HG03135 (cell line): ENCODE results near the gene NIPAL4.

Experiments
- ATAC-seq: cut with Tn5 transposase; IDR thresholded peaks from one replicate; pipeline ENCODE4 v1.9.1; 2021; ENCODE audit warnings: mild to moderate bottlenecking, moderate library complexity; ENCODE audit not compliant: unreplicated experiment

The NIPAL4 gene

DNA sequence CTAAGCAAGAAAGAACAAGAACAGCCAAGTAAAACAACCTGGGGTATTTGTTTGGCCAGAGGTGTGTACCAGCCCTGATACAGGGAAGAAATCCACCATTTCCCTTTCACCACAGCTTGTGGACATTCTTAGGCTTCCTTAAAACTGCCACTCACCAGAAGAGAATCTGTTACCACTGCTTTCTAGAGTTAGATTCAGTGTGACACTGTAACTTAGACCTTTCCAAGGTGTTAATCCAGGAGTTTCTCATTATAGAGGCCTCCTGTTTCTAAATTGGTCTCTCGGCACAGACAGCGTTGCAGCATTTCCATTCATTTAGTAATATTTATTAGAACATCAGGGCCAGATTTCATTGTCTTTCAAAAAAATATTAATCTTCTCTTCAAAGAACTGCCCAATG lies 55.0 kb downstream of the NIPAL4 start:
- ATAC-seq = no peak

DNA sequence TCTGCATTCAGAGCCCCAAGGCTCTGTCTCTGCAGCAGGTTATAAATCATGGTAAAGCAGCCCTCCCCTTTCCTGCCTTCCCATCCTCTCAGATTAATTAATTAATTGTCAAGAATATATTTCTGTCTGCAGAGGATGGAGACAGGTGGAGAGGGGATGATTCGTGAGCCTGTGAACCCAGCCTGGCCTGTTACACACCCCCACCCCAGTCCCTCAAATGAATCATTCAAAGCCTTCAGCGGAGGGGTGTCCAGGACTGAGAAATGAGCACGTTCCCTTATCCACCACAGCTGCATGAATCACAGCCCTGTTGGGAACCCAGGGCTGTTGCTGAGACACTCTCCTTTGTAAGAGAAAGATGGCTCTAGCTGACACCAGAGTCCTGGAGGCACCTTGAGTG lies 56.0 kb downstream of the NIPAL4 start:
- ATAC-seq = no peak

DNA sequence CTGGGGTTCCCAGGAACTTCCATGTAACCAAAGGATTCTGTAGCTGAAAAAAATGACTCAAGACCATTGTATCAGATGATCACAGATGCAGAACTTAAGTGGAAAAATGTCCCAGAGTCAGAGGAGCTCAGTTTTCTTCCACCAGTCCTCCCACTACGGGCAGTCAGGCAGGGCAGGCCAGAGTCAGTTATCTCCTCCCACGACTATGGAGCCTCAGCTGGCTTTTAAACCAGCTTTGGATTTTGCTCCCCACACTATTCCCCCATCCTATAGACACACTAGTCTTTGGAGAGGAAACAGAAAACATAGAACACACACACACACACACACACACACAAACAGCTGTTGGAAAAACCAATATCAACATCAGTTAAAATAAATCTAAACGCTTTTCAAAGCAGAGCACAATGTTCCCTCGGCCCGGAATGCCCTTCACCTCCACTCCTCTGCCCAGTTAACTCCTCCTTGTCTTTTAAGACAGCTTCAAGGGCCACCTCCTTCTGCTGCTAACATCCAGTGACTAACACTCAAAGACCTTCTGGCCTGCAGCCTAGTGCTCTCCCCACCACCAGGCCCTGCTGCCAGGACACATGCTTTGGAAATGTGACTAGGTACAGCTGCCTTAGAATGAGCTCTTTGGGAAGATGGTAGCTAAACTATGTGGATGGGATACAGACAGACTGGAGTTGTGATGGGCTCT lies 56.8 kb downstream of the NIPAL4 start:
- ATAC-seq = no peak

DNA sequence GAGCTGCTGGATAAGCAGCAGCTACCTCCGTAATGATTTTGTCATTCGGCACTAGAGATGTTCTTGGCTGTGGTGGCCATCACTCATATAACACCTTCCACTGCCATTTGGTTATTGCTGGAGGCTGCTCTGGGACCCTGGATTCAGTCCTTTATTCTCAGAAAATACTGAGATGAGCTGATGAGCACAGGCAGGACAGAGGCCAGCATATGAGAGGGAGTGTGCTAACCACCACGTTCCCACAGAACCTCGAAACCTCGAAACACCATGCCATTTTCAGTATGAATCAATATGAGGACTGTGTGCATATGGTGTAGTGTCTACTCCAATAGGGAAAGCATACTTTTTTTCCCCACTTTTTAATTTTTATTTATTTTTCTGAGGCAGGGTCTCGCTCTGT lies 59.0 kb downstream of the NIPAL4 start:
- ATAC-seq = no peak

DNA sequence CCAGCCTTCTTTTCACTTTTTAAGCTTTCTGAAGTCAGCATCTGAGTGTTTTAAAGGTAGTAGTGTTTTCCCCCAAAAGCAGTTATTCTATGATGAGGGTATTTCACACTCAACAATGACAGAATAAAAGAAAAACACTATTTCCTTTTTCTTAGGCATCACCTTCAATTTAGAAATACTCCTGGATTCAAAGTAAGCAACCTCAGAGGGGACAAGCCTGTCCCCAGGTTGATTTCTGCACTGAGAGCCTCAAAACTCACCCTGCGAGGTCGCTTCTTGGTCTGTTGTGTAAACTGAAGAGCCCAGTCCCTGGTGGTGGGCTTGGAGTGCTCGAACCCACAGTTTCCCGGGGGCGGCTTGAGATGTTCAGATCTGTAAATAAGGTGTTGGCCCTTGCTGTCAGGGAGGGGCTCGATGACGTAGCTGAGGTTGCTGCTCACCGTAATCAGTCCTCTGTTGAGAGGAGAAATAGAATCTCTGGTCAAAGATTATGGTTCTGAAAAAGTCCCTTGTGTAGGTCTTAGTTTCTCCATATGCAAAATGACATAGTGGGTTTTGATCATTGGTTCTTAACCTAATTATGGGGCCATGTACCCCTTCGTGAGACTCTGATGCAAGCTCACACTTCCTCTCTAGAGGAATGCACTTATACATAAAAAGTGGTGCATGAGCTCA lies 59.7 kb downstream of the NIPAL4 start:
- no peak for ATAC-seq

DNA sequence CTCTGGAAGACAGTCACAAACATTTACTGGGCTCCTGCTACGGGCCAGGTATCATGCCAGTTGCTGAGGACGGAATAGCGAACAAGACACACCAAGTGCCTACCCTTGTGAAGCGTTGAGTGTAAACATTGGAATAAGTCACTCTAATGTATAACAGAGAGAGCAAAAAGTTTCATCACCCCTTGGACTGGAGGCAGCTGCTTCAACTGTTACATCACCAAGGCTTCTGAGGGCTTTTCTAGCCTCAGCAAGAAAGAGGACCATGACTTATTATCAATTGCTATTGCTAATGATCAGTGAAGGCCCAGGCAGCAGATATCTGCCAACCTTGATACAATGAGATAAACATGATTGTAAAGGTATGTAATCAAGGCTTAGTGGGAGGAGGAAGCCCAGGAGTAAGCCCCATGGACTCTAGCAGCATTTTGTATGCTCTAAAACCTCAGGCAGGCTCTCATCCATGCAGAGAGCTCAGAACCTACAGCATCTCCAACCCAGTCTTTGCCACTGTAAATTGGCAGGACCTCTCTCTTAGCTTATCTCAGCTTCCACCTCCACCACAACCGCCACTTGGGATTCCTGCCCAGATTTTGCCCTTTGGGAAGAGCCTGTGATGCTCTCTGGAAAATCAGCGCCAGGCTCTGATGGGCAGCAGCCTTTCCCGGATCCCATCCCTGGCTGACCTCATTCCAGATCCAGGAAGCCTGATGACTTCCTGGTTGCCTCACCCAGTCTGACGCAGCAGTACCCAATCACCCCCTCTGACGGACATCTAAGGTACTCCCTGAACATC lies 61.1 kb downstream of the NIPAL4 start:
- ATAC-seq = no peak

DNA sequence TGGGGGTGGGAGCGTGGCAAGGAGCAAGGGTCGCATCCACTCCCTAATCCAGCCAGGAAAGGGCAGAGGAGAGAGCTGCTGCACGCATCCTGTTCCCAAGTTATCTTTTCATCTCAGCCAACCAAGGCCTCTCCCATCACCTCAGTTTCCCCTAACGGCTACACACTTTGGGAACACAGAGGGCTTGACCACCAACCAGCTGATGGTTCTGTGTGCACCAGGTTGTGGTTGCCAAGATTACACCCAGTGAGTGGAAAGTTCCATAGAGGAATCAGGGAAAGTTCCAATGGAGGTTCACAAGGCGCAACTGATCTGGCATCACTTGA lies 61.7 kb downstream of the NIPAL4 start:
- no peak for ATAC-seq

DNA sequence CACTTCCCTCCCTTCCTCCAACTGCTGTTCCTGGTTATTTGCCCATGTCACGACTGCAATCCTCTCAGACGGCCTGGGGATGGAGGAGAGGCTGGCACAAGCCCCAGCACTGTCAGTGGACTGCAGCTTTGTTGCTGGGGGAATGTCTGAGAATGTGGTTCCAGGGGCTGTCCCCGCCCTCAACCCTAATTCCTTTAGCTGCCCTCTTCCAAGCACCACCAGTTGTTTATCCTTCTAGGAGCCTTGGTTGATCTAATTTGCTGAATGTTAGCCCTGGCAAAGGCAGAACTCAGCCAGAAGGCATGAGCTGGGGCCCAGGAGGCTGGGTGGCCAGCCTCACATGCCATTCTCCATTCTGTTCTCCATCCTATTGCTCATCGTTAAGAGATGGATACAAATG lies 64.0 kb downstream of the NIPAL4 start:
- no peak for ATAC-seq
